Measurements from ENCODE around the gene SPTBN1.

Gene SPTBN1

GRCh38 chr2:54651291-54651690 lies 195.2 kb downstream of the SPTBN1 start:
- no peaks in the 10 kb centered on the region for H3K79me2 ChIP-seq (ENCODE audit: insufficient read depth, low read length)
- no peaks in the 10 kb centered on the region for H3K9me3 ChIP-seq (ENCODE audit: low read length)
- H3K4me2 ChIP-seq (ENCODE audit: low read length), result no peak overlapping the region
- no peak overlapping the region for H3K27ac ChIP-seq (ENCODE audit: low read depth, low read length, poor library complexity, severe bottlenecking)
- no peak overlapping the region for H3K9ac ChIP-seq (ENCODE audit: low read length)
- H3K36me3 ChIP-seq (ENCODE audit: insufficient read depth, low read length), result peaks cover 60% of the 10 kb centered on the region
- H3K4me3 ChIP-seq (ENCODE audit: low read depth, low read length, poor library complexity, severe bottlenecking), result no peak overlapping the region
- TF ChIP-seq CTCF (IDR thresholded peaks at IDR 0.05; ENCODE audit: low read length), result no peak
- TF ChIP-seq EZH2 (IDR thresholded peaks at IDR 0.05; ENCODE audit: borderline replicate concordance, low read length), result no peak
- H3K27me3 ChIP-seq (ENCODE audit: insufficient read depth, low read length), result no peaks in the 10 kb centered on the region
- no peaks in the 10 kb centered on the region for H3K9me2 ChIP-seq (ENCODE audit: low read depth, low read length)
- no peaks in the 10 kb centered on the region for H4K20me1 ChIP-seq (ENCODE audit: insufficient read depth, low read length)
- no peaks in the 10 kb centered on the region for H3K4me1 ChIP-seq (ENCODE audit: insufficient read depth, low read length, severe bottlenecking)
- H2AFZ ChIP-seq (ENCODE audit: low read length), result no peak overlapping the region
- H3F3A ChIP-seq (ENCODE audit: insufficient read depth, low read length), result no peaks in the 10 kb centered on the region

- Histone ChIP-seq H3K36me3 (ENCODE audit: insufficient read depth, low read length) (peaks cover 48% of the 10 kb centered on the region), H3K4me1 (ENCODE audit: insufficient read depth, low read length, severe bottlenecking) (no peaks in the 10 kb centered on the region), H3K79me2 (ENCODE audit: insufficient read depth, low read length) (no peaks in the 10 kb centered on the region), H3K27me3 (ENCODE audit: insufficient read depth, low read length) (no peaks in the 10 kb centered on the region), H3K9me2 (ENCODE audit: low read depth, low read length) (no peaks in the 10 kb centered on the region), H3K9ac (ENCODE audit: low read length) (no peak overlapping the region), H3K27ac (ENCODE audit: low read depth, low read length, poor library complexity, severe bottlenecking) (no peak overlapping the region), H3F3A (ENCODE audit: insufficient read depth, low read length) (no peaks in the 10 kb centered on the region), H2AFZ (ENCODE audit: low read length) (no peak overlapping the region), H3K9me3 (ENCODE audit: low read length) (no peaks in the 10 kb centered on the region), H3K4me3 (ENCODE audit: low read depth, low read length, poor library complexity, severe bottlenecking) (no peak overlapping the region), H3K4me2 (ENCODE audit: low read length) (no peak overlapping the region), H4K20me1 (ENCODE audit: insufficient read depth, low read length) (no peaks in the 10 kb centered on the region)
- TF ChIP-seq EZH2 (IDR thresholded peaks at IDR 0.05; ENCODE audit: borderline replicate concordance, low read length) (no peak), CTCF (IDR thresholded peaks at IDR 0.05; ENCODE audit: low read length) (no peak)
Measured at GRCh38 chr2:54652540-54652939, 196.4 kb downstream of the SPTBN1 start.

- TF ChIP-seq EZH2 (IDR thresholded peaks at IDR 0.05; ENCODE audit: borderline replicate concordance, low read length) (no peak), CTCF (IDR thresholded peaks at IDR 0.05; ENCODE audit: low read length) (no peak)
- no peak overlapping the region for H3K4me2 ChIP-seq (ENCODE audit: low read length)
- no peaks in the 10 kb centered on the region for H3K9me2 ChIP-seq (ENCODE audit: low read depth, low read length)
- no peaks in the 10 kb centered on the region for H3F3A ChIP-seq (ENCODE audit: insufficient read depth, low read length)
- no peak overlapping the region for H3K27ac ChIP-seq (ENCODE audit: low read depth, low read length, poor library complexity, severe bottlenecking)
- no peaks in the 10 kb centered on the region for H3K9me3 ChIP-seq (ENCODE audit: low read length)
- no peaks in the 10 kb centered on the region for H3K79me2 ChIP-seq (ENCODE audit: insufficient read depth, low read length)
- H3K36me3 ChIP-seq (ENCODE audit: insufficient read depth, low read length), result peaks cover 42% of the 10 kb centered on the region
- no peak overlapping the region for H3K9ac ChIP-seq (ENCODE audit: low read length)
- H3K4me1 ChIP-seq (ENCODE audit: insufficient read depth, low read length, severe bottlenecking), result no peaks in the 10 kb centered on the region
- H3K27me3 ChIP-seq (ENCODE audit: insufficient read depth, low read length), result no peaks in the 10 kb centered on the region
- H4K20me1 ChIP-seq (ENCODE audit: insufficient read depth, low read length), result no peaks in the 10 kb centered on the region
- no peak overlapping the region for H3K4me3 ChIP-seq (ENCODE audit: low read depth, low read length, poor library complexity, severe bottlenecking)
- no peak overlapping the region for H2AFZ ChIP-seq (ENCODE audit: low read length)
Measured at GRCh38 chr2:54653572-54654204, 197.6 kb downstream of the SPTBN1 start.

All from OCI-LY1 (cell line).